HG03066 (cell line): Measurements from ENCODE around the gene XRRA1.
"Not testable (repeated sequence)": the region's sequence is repeated elsewhere in the genome, so short reads cannot be mapped to it uniquely, and the experiment has no call there.

Experiments
- ATAC-seq: cut with Tn5 transposase; IDR thresholded peaks from one replicate; pipeline ENCODE4 v1.9.1; 2021; ENCODE audit warnings: low read depth; ENCODE audit not compliant: unreplicated experiment

The XRRA1 gene

DNA sequence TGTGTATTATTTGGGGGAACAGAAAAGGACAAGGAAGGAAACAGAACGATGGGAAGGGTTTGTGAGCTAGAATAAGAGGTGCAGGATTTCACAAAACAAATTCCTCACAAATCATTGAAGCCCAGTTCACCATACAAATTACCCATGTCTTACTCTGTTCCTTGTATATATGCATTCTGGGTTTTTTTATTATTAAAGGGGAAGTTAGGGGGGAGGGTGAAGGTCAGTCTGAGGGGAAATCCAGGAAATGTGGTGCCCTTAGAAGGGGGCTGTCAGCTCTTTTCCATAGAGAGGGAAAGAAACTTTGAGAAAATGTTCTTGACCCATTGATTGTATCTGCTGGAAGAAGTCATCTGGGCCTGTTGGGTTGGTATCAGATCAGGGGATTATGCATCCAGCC is 109.4 kb downstream of the XRRA1 start:
- ATAC-seq: no peak

- no peak for ATAC-seq
These were observed 110.7 kb downstream of the XRRA1 start for GRCh38 chr11:74838188-74838587.

GRCh38 chr11:74837191-74837590 is 111.7 kb downstream of the XRRA1 start:
- no peak for ATAC-seq

- no peak for ATAC-seq
These were observed 122.0 kb downstream of the XRRA1 start for GRCh38 chr11:74826901-74827300.

GRCh38 chr11:74825596-74825995 is 123.3 kb downstream of the XRRA1 start:
- not testable (repeated sequence) for ATAC-seq

DNA sequence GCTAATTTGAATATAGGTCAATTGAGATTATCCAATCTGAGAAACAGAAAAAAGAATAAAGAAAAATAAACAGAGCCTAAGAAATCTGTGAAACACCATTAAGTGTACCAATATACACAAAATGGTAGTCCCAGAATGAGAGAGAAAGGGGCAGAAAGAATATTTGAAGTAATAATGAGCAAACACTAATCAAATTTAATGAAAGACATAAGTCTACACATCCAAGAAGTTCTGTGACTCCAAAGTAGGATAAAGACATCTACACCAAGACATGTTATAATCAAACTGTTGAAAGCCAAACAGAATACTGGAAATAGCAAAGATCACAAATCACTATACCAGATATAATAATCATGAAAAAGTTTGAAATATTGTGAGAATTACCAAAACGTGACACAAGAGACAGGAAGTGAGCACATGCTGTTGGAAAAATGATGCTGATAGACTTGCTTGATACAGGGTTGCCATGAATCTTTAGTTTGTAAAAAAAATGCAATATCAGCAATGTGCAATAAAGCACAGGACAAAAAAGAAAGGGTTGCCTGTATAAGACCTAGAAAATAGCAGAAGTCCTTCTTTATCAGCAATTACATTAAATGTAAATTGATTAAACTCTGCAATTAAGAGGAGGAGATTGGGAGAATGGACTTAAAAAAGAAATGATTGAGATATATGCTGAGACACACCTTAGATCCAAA is 124.5 kb downstream of the XRRA1 start:
- no peak for ATAC-seq

GRCh38 chr11:74822170-74822569 is 126.7 kb downstream of the XRRA1 start:
- no peak for ATAC-seq

GRCh38 chr11:74820763-74821162 is 128.1 kb downstream of the XRRA1 start:
- no peak for ATAC-seq

DNA sequence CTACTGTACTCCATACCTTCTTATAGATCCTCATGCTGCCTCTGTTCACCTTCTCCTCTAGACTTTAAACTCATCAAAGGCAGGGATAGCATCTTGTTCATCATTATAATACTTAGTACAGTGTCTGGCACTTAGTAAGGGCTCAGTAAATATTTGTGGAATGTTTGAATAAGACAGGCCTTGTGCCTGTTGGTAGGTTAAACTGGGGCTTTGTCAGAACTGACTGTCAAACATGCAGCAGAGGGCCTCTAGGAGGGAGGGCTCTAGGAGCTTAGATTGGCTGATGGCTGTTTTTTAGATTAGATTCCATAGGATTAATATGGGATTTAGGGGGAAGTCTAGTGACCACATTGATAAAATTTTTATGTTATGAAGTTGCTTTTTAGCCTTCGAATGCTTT is 129.5 kb downstream of the XRRA1 start:
- ATAC-seq: no peak

DNA sequence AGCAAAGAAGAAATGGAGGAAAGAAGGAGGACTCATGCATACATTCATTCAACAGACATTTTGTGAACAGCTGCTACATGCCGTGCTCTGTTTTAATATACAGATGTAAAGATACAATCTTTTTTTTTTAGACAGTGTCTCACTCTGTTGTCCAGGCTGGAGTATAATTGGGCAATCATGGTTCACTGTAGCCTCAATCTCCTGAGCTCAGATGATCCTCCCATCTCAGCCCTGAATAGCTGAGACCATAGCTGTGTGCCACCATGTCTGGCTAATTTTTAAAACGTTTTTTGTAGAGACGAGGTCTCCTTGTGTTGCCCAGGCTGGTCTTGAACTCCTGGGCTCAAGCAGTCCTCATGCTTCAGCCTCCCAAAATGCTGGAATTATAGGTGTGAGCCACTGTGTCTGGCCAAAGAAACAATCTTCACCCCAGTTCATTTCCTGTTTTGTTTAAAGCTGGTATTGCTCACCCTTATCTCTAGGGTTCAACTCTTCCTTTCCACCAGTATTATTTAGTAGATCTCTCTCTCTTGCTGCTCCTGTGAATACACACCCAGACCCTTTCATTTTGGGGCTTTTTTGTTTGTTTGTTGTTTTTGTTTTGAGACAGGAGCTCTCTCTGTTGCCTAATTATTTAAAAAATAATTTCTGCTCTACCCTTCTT is 130.5 kb downstream of the XRRA1 start:
- no peak for ATAC-seq

DNA sequence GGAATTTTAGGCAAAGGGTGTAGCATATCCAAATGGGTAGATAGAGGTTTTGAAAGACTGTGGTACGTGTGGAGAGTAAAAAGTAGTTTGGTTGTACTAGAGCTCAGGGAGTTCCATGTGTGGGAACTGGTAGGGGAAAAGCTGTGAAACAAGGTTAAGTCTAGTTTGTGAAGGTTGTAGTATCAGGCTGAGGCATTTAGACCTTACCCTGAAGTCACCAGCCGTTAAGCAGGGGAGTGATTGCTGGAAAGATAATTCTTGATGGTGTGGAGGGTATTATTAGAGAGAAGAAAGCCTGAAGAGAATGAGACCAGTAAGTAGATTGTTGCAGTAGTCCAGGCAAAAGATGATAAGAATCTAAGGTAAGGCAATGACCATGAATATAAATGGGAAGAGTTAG is 132.2 kb downstream of the XRRA1 start:
- no peak for ATAC-seq

DNA sequence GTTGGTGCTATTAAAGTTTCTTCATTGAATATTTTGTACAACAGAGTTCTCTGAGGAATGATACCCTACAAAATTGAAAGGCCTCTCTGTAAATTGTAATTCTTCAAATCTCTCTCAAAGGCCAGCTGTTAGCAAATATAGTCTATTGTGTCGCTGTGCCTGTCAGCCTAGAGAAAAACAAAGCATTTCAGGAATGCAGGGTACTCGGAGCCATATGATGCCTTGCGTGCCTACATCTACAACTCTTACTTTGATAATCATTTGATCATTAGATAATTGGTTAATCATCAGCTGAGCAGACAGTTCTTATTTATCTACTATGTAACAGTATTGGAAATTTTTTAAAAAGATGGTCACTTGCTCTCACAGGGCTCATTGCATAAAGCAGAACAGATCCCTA is 132.9 kb downstream of the XRRA1 start:
- ATAC-seq: no peak

DNA sequence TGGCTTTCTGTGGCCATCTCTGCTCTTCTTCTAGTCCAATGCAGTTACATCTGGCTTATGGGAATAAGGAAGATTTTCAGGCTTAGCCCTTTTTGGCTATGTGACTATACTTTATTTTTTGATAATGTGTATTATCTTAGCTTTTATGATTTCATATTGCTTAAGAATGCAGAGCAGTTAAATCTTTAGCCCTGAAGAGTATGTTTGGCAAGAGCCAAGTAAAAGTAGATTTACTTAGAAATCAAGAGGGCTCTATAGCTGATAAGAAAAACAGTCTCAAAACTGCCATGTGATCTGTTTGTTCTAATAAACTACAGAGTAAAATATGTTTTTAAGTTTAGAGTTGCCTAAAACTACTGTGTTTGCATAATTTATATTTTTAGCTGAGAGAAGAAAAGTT is 139.1 kb downstream of the XRRA1 start:
- no peak for ATAC-seq

DNA sequence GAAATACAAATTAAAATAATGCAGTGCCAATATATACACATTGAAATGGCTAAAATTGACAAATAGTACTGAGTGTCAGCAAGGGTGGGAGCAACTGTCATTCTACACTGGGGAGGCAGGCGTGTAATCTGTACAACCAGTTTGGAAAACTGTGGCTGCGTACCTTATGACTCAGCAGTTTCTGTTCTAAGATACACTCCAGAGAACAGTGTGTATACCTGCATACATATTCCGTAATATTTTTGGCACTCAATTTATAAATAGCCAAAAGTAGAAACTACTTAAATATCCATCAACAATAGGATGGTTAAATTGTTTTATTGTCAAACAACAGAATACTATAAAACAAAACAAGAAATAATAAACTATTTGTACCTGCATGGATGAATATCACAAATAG is 142.6 kb downstream of the XRRA1 start:
- no peak for ATAC-seq

- ATAC-seq: no peak
These were observed 157.4 kb downstream of the XRRA1 start for GRCh38 chr11:74791333-74792100.
